Nephron (organoid): Measurements from ENCODE around the gene ANKRD44.

Experiments used
- H3K27ac Mint-ChIP-seq, 3 experiments: 2 replicates each; pipeline ENCODE4 v1.8.0; 2020; ENCODE audit warnings: mixed read lengths in 3 of 3, mild to moderate bottlenecking in 2 of 3, moderate library complexity in 1 of 3
- H3K27me3 Mint-ChIP-seq: 2 replicates; pipeline ENCODE4 v1.8.0; 2021; ENCODE audit warnings: low read depth, mild to moderate bottlenecking, moderate library complexity, mixed read lengths
- H3K36me3 Mint-ChIP-seq: 2 replicates; pipeline ENCODE4 v1.8.0; 2020; ENCODE audit warnings: low read depth, mixed read lengths
- H3K4me1 Mint-ChIP-seq: 2 replicates; pipeline ENCODE4 v1.8.0; 2020; ENCODE audit warnings: mixed read lengths
- H3K4me3 Mint-ChIP-seq, 3 experiments: 2 replicates each; pipeline ENCODE4 v1.8.0; 2020; ENCODE audit warnings: mild to moderate bottlenecking in 3 of 3, mixed read lengths in 3 of 3, moderate library complexity in 2 of 3
- H3K9me3 Mint-ChIP-seq: 2 replicates; pipeline ENCODE4 v1.8.0; 2020; ENCODE audit warnings: mixed read lengths
- TF ChIP-seq, protein P1 (sequence below), 3 experiments: fragments of 200-600 bp; sonication (generic); IDR thresholded peaks; one replicate each; pipeline ENCODE4 v1.5.0; 2021; ENCODE audit warnings: antibody characterized with exemption in 3 of 3; ENCODE audit not compliant: unreplicated experiment in 3 of 3

The ANKRD44 gene

DNA sequence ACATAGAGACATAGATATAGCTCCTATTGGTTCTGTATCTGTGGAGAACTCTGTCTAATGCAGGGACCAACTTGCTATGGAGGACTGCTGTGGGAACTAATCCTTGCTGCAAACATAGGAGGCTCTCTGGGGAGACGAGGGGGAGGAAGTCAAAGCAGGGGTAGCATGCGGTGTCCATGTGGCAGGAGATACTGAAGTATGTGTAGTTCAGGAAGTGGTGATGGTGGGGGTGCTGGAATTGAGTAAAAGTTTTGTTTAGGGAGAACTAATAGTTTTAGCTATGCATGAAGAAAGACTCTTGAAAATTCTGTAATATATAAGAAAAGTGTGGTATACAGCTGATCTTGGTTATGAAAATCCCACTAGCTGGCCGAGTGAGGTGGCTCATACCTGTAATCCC is 62.0 kb downstream of the ANKRD44 start:
- peaks cover 3% of the 10 kb centered on the region for H3K27me3 Mint-ChIP-seq
- H3K9me3 Mint-ChIP-seq = no peaks in the 10 kb centered on the region
- peaks cover 62% of the 10 kb centered on the region for H3K4me1 Mint-ChIP-seq
- TF ChIP-seq, protein P1, sequence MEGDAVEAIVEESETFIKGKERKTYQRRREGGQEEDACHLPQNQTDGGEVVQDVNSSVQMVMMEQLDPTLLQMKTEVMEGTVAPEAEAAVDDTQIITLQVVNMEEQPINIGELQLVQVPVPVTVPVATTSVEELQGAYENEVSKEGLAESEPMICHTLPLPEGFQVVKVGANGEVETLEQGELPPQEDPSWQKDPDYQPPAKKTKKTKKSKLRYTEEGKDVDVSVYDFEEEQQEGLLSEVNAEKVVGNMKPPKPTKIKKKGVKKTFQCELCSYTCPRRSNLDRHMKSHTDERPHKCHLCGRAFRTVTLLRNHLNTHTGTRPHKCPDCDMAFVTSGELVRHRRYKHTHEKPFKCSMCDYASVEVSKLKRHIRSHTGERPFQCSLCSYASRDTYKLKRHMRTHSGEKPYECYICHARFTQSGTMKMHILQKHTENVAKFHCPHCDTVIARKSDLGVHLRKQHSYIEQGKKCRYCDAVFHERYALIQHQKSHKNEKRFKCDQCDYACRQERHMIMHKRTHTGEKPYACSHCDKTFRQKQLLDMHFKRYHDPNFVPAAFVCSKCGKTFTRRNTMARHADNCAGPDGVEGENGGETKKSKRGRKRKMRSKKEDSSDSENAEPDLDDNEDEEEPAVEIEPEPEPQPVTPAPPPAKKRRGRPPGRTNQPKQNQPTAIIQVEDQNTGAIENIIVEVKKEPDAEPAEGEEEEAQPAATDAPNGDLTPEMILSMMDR (IDR thresholded peaks at IDR 0.05; ENCODE audit: unreplicated experiment in 3 of 3) = no peak
- H3K36me3 Mint-ChIP-seq = no peaks in the 10 kb centered on the region
- peak overlapping the region in 1 of 3 experiments; percentile 15 for H3K4me3 Mint-ChIP-seq
- peak overlapping the region in 2 of 3 experiments; percentile 61 to 80 for H3K27ac Mint-ChIP-seq

DNA sequence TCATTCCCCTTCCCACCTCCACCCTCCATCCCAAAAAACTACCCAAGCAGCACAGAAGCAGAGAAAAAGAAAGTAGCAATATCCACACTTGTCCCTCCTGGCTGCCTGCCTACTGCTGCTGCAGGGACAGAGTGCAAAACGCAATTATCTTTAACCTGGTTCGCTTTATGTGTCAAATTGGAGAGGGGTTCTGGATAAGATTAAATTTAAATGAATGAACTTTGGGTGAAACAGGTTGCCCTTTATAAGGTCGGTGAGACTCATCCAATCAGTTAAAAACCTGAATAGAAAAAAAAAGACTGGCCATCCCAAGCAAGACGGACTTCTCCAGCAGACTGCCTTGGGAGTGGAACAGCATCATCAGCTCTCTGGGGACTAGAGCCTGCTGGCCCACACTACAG is 62.6 kb downstream of the ANKRD44 start:
- Mint-ChIP-seq H3K36me3 (no peaks in the 10 kb centered on the region), H3K9me3 (no peaks in the 10 kb centered on the region), H3K27me3 (peaks cover 3% of the 10 kb centered on the region), H3K27ac (peak overlapping the region in 1 of 3 experiments; percentile 61), H3K4me1 (peaks cover 63% of the 10 kb centered on the region), H3K4me3 (no peak overlapping the region)
- TF ChIP-seq, protein P1 (IDR thresholded peaks at IDR 0.05; ENCODE audit: unreplicated experiment in 3 of 3) = no peak

DNA sequence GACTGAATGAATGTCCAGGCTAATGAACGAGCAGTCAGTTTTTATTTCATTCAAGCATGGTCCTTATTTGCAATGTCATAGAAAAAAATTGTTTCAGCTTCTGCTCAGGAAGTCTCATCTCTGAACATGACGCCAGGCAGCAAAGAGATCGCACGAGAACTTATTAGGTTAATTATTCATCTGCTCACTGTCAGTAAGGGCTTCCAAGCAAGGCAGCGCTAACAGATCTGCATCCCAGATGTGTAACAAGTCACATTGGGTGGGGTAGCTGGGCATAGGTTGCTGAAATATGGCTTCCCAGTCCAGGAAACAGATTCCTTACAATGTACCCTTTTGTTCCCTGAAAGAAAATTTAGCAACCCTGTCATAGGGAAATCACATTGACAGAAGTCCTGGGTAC is 63.5 kb downstream of the ANKRD44 start:
- Mint-ChIP-seq H3K36me3 (no peaks in the 10 kb centered on the region), H3K9me3 (no peaks in the 10 kb centered on the region)
- TF ChIP-seq, protein P1 (IDR thresholded peaks at IDR 0.05; ENCODE audit: unreplicated experiment in 3 of 3) = no peak

DNA sequence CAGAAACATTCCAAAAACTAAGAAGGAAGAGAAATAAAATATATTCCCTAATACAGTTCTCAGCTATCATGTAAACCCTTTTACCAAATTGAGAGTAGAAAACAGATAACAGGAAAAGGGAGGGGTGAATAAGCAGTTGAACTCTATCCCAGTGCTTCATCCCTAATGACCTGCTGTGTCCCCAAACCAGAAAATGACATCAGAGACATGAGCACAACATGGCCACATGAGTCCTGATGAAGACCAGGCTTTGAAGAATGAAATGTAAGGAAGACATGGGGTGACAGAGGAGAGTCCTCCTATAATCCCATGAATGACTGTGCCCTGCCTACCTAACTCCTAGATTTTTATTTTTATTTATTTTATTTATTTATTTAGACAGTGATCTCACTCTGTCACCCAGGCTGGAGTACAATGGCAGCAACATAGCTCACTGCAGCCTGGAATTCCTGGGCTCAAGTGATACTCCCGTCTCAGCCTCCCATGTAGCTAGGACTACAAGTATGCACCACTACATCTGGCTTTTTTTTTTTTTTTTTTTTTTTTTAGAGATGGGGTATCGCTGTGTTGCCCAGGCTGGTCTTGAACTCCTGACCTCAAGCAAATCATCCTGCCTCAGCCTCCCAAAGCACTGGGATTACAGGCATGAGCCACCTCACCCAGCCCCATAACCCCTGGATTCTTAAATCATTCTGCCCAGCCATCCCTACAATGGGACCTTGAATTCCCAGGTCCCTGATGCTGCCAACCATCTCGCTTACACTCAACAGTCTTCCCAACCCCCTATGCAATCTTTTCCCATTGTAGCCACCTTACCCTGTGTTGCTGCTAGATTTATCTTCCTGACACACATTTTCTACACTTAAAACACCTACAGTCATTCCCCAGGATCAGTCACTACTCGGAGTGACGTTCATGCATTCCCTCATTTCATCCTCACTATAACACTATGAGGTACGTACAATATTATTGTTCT is 64.5 kb downstream of the ANKRD44 start:
- TF ChIP-seq, protein P1 (IDR thresholded peaks at IDR 0.05; ENCODE audit: unreplicated experiment in 3 of 3) = no peak
- H3K4me3 Mint-ChIP-seq = no peak overlapping the region
- no peaks in the 10 kb centered on the region for H3K9me3 Mint-ChIP-seq
- H3K36me3 Mint-ChIP-seq = no peaks in the 10 kb centered on the region
- H3K27ac Mint-ChIP-seq = no peak overlapping the region
- peaks cover 60% of the 10 kb centered on the region for H3K4me1 Mint-ChIP-seq
- H3K27me3 Mint-ChIP-seq = peaks cover 3% of the 10 kb centered on the region

More for the DNA sequence above, 63.5 kb downstream of the ANKRD44 start:
- Mint-ChIP-seq H3K27me3 (peaks cover 3% of the 10 kb centered on the region), H3K27ac (no peak overlapping the region), H3K4me1 (peaks cover 69% of the 10 kb centered on the region), H3K4me3 (no peak overlapping the region)

DNA sequence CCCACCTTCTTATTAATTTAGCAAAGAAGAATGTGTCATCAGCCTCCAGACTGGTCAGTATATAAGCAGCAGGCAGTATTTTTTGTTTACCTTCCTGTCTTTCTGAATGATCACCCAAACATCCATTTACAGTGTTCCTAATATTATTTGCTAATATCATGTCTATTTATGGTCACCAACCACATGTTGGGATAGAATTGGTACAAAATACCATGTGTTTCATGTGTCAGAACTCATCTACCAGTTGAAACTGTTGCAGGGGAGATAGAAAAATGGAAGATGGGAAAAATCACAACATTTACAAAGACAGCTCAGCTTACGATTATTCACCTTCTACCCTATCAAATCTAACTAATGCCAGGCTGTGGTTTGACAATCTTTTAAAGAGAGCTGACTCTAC is 66.2 kb downstream of the ANKRD44 start:
- H3K36me3 Mint-ChIP-seq = no peaks in the 10 kb centered on the region
- peaks cover 54% of the 10 kb centered on the region for H3K4me1 Mint-ChIP-seq
- peak overlapping the region; percentile 15 to 73 (median 62) for H3K27ac Mint-ChIP-seq
- TF ChIP-seq, protein P1 (IDR thresholded peaks at IDR 0.05; ENCODE audit: unreplicated experiment in 3 of 3) = no peak
- no peak overlapping the region for H3K4me3 Mint-ChIP-seq
- H3K9me3 Mint-ChIP-seq = no peaks in the 10 kb centered on the region
- peaks cover 3% of the 10 kb centered on the region for H3K27me3 Mint-ChIP-seq
